ENCODE results near the gene NAALADL2. TPM values are rescaled to one million over a fixed set of nuclear protein-coding genes. Genes with fewer than 3 reads are reported as not detected.

The NAALADL2 gene
- total and polyA plus RNA-seq, 2 donors (not counting 1 experiment from before 2014, with no cell fraction given) = not detected

DNA sequence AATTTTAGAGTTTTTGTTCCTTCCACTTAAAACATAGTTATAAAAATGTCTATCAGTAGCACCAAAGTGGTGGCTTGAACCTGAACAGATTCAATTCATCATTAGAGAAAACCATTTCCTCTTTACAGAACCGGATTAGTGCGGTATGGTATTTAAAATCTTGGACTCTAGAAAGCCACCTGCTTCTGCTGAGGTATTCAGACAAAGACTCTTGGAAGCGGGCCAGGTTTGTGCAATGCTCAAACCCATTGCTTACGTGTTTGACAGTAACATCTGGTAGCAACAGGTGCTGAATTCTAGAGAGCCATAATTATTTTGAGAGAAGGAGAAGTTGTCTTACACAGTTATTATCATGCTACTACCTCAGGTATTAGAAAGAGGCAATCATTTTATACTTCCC, 290.5 kb downstream of the NAALADL2 start:
- Mint-ChIP-seq H3K9me3 (ENCODE audit: insufficient read depth) (no peaks in the 10 kb centered on the region), H3K4me3 (no peak overlapping the region), H3K27me3 (no peaks in the 10 kb centered on the region), H3K27ac (no peak overlapping the region), H3K4me1 (no peaks in the 10 kb centered on the region)
- Histone ChIP-seq H3K9ac (ENCODE audit: low read length) (no peak overlapping the region), H3K79me2 (ENCODE audit: control insufficient read depth, insufficient read depth, low read length) (no peaks in the 10 kb centered on the region), H3K4me1 (ENCODE audit: control insufficient read depth in 2 of 2, insufficient read depth in 2 of 2, low read length in 2 of 2) (no peaks in the 10 kb centered on the region), H3K27ac (ENCODE audit: low read length in 2 of 2) (no peak overlapping the region), H3K9me3 (ENCODE audit: control extremely low read depth in 1 of 3, control insufficient read depth in 2 of 3, insufficient read depth in 1 of 3, low read length in 2 of 3) (no peaks in the 10 kb centered on the region), H2AFZ (ENCODE audit: insufficient read depth, low read depth, low read length, poor library complexity, severe bottlenecking) (no peak overlapping the region), H3K4me3 (ENCODE audit: control extremely low read depth in 1 of 5, extremely low read depth in 1 of 5, insufficient read depth in 1 of 5, low read depth in 2 of 5, low read length in 4 of 5) (no peak overlapping the region), H4K20me1 (ENCODE audit: control insufficient read depth, insufficient read depth, low read length, poor library complexity, severe bottlenecking) (no peaks in the 10 kb centered on the region), H3K4me2 (replicated peaks; ENCODE audit: low read depth, low read length, poor library complexity, severe bottlenecking) (no peak overlapping the region), H3K36me3 (replicated peaks in 1 of 2; ENCODE audit: control extremely low read depth in 1 of 2, control insufficient read depth in 1 of 2, extremely low read depth in 1 of 2, insufficient read depth in 2 of 2, low read length in 1 of 2) (no peaks in the 10 kb centered on the region), H3K27me3 (replicated peaks in 1 of 4; ENCODE audit: control extremely low read depth in 1 of 4, control insufficient read depth in 3 of 4, insufficient read depth in 4 of 4, low read length in 3 of 4) (no peaks in the 10 kb centered on the region)
- no peak for ATAC-seq (ENCODE audit: low read depth)
- WGBS (ENCODE audit: insufficient coverage) = no CpG with 5 or more reads among the region's 4 CpGs
- ChIA-PET POLR2A (no interaction called here), CTCF (no interaction called here)
- no peak for DNase-seq
- intact Hi-C loops (cut with micrococcal nuclease) = no loop called here
- TF ChIP-seq, protein P1, sequence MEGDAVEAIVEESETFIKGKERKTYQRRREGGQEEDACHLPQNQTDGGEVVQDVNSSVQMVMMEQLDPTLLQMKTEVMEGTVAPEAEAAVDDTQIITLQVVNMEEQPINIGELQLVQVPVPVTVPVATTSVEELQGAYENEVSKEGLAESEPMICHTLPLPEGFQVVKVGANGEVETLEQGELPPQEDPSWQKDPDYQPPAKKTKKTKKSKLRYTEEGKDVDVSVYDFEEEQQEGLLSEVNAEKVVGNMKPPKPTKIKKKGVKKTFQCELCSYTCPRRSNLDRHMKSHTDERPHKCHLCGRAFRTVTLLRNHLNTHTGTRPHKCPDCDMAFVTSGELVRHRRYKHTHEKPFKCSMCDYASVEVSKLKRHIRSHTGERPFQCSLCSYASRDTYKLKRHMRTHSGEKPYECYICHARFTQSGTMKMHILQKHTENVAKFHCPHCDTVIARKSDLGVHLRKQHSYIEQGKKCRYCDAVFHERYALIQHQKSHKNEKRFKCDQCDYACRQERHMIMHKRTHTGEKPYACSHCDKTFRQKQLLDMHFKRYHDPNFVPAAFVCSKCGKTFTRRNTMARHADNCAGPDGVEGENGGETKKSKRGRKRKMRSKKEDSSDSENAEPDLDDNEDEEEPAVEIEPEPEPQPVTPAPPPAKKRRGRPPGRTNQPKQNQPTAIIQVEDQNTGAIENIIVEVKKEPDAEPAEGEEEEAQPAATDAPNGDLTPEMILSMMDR (IDR thresholded peaks at IDR 0.05) = no peak
- TF ChIP-seq EZH2 (IDR thresholded peaks at IDR 0.05; ENCODE audit: borderline replicate concordance, insufficient read depth, low read depth, low read length, poor library complexity, severe bottlenecking) = no peak

DNA sequence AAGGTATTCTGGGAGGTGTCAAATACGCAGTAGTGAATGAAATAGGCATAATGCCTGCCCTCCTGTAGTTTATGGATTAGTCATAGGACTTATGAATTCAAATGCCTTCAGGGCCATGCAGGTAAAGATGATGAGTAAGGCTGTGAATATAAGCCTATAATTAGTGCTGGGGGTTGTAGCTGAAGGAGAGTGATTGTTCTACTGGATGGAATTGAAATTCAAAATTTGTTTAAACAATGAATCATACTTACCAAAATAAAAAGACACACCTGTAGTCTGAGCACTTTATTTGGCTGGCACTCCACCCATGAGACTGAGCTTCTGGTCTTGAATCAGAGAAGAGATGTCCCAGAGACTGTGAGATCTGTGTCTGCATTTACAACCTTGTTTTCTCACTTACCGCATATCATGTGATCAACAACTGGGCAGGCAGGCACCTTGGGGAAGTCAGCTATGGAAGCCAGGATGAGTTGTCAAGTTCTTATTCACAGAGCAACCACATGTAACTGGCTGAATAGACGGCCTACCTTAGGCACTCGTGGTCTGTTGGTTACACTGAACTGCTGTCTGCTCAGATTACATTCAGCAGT, 291.8 kb downstream of the NAALADL2 start:
- Histone ChIP-seq H3K79me2 (ENCODE audit: control insufficient read depth, insufficient read depth, low read length) (no peaks in the 10 kb centered on the region), H3K9ac (ENCODE audit: low read length) (no peak overlapping the region), H4K20me1 (ENCODE audit: control insufficient read depth, insufficient read depth, low read length, poor library complexity, severe bottlenecking) (no peaks in the 10 kb centered on the region), H3K27ac (ENCODE audit: low read length in 2 of 2) (no peak overlapping the region), H3K4me2 (replicated peaks; ENCODE audit: low read depth, low read length, poor library complexity, severe bottlenecking) (no peak overlapping the region), H2AFZ (ENCODE audit: insufficient read depth, low read depth, low read length, poor library complexity, severe bottlenecking) (no peak overlapping the region), H3K4me1 (ENCODE audit: control insufficient read depth in 2 of 2, insufficient read depth in 2 of 2, low read length in 2 of 2) (no peaks in the 10 kb centered on the region), H3K36me3 (replicated peaks in 1 of 2; ENCODE audit: control extremely low read depth in 1 of 2, control insufficient read depth in 1 of 2, extremely low read depth in 1 of 2, insufficient read depth in 2 of 2, low read length in 1 of 2) (no peaks in the 10 kb centered on the region), H3K27me3 (replicated peaks in 1 of 4; ENCODE audit: control extremely low read depth in 1 of 4, control insufficient read depth in 3 of 4, insufficient read depth in 4 of 4, low read length in 3 of 4) (no peaks in the 10 kb centered on the region), H3K9me3 (ENCODE audit: control extremely low read depth in 1 of 3, control insufficient read depth in 2 of 3, insufficient read depth in 1 of 3, low read length in 2 of 3) (no peaks in the 10 kb centered on the region), H3K4me3 (ENCODE audit: control extremely low read depth in 1 of 5, extremely low read depth in 1 of 5, insufficient read depth in 1 of 5, low read depth in 2 of 5, low read length in 4 of 5) (no peak overlapping the region)
- H3K9me3 Mint-ChIP-seq (ENCODE audit: insufficient read depth) = no peaks in the 10 kb centered on the region
- WGBS (ENCODE audit: insufficient coverage) = 100% methylated on average over 1 of the region's 4 CpGs
- no peak overlapping the region for H3K4me3 Mint-ChIP-seq
- CTCF ChIA-PET = no interaction called here
- POLR2A ChIA-PET = no interaction called here
- H3K27me3 Mint-ChIP-seq = no peaks in the 10 kb centered on the region
- H3K27ac Mint-ChIP-seq = no peak overlapping the region
- H3K4me1 Mint-ChIP-seq = no peaks in the 10 kb centered on the region
- TF ChIP-seq, protein P1 (IDR thresholded peaks at IDR 0.05) = no peak
- no peak for TF ChIP-seq EZH2 (IDR thresholded peaks at IDR 0.05; ENCODE audit: borderline replicate concordance, insufficient read depth, low read depth, low read length, poor library complexity, severe bottlenecking)
- DNase-seq = no peak
- intact Hi-C loops (cut with micrococcal nuclease) = no loop called here
- no peak for ATAC-seq (ENCODE audit: low read depth)

Measured in B cell (primary cell).